ENCODE data around the gene SLC9A9. TPM values are rescaled to one million over a fixed set of nuclear protein-coding genes. Genes with fewer than 3 reads are reported as not detected.

Gene SLC9A9
- total and polyA plus RNA-seq, 12 donors = 1.3 to 8.4 (median 3.0) TPM

DNA sequence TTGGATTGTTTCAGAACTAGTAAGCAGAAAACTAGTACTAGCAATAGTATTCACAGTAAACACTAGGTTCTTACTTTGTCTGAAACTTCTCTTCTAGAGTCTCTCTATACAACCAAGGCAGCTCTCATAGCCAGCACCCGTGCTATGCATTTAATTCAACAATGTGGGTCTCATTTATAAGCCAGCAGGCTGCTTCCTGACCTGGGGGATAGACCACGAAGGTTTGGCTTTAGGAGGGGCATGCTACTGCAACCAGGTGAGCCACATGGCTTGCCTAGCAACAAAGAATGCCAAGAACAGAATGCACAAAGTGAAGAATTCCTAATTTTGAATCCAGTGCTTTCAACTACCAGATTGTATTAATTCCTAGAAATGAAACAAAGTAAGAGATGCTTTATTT, 514.9 kb downstream of the SLC9A9 start:
- 59 to 72% methylated on average over 2 of the region's 2 CpGs for WGBS, 2 donors
- TF ChIP-seq, protein P1, sequence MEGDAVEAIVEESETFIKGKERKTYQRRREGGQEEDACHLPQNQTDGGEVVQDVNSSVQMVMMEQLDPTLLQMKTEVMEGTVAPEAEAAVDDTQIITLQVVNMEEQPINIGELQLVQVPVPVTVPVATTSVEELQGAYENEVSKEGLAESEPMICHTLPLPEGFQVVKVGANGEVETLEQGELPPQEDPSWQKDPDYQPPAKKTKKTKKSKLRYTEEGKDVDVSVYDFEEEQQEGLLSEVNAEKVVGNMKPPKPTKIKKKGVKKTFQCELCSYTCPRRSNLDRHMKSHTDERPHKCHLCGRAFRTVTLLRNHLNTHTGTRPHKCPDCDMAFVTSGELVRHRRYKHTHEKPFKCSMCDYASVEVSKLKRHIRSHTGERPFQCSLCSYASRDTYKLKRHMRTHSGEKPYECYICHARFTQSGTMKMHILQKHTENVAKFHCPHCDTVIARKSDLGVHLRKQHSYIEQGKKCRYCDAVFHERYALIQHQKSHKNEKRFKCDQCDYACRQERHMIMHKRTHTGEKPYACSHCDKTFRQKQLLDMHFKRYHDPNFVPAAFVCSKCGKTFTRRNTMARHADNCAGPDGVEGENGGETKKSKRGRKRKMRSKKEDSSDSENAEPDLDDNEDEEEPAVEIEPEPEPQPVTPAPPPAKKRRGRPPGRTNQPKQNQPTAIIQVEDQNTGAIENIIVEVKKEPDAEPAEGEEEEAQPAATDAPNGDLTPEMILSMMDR (IDR thresholded peaks at IDR 0.05) = no peak
- no peak overlapping the region for H3K27ac ChIP-seq
- intact Hi-C loops (cut with DNase I) = loop anchor here in 1 of 10 donors (10.0 kb wide), 1 partner anchor 199 kb away; no protein-coding TSS in a partner anchor
- no peak for ATAC-seq
- DNase-seq = no peak
- H3K4me3 ChIP-seq = no peak overlapping the region
- no peaks in the 10 kb centered on the region for H3K27me3 ChIP-seq
- H3K9me3 ChIP-seq = peaks cover 0 to 11% (median 0%) of the 10 kb centered on the region in 11 donors
- H3K36me3 ChIP-seq = no peaks in the 10 kb centered on the region
- peaks cover 0 to 36% (median 19%) of the 10 kb centered on the region in 9 donors for H3K4me1 ChIP-seq

DNA sequence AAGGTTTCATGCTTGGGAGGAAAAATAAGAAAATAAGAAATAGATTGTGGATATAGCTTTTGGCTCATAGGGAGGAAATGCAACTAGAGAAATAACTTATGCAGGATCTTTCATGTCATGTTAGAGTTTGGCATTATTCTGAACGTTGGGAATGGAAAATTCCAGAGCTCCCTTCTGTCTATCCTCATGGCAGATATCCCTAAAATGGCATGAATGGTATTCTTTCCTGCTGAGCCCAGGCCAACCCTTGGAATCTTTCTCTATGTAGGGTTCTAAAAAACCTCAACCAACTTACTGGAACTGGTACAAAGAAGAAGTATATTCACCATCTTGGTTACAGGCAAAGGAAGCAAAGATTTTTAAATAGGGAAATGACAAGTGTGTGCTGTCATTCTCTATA, 516.2 kb downstream of the SLC9A9 start:
- TF ChIP-seq, protein P1 (IDR thresholded peaks at IDR 0.05) = no peak
- Histone ChIP-seq H3K4me1 (peaks cover 0 to 37% (median 23%) of the 10 kb centered on the region in 9 donors), H3K27ac (no peak overlapping the region), H3K4me3 (no peak overlapping the region), H3K27me3 (no peaks in the 10 kb centered on the region), H3K36me3 (no peaks in the 10 kb centered on the region), H3K9me3 (peaks cover 0 to 11% (median 0%) of the 10 kb centered on the region in 11 donors)
- WGBS, 2 donors = 12 to 16% methylated on average over 1 of the region's 1 CpG
- intact Hi-C loops (cut with DNase I) = loop anchor here in 1 of 10 donors (10.0 kb wide), 1 partner anchor 197 kb away; no protein-coding TSS in a partner anchor
- DNase-seq (no peak), ATAC-seq (no peak)

DNA sequence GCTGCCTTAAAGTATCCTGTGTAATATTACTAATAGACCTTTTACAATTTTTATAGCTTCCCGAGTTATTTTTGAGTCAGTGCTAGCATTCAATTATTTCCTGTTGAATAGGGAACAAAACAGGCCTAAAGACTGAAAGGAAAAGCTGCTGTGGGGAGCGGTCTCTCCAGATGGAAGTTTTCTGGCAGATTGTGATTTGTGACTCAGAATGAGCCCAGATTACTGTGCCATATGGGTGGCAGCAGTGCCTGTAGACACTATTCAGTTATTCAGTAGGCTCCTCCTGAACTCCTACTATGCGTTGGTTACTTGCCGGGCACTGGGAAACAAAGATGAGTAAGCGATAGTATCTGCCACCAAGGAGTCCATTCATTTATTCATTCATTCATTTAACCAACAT, 516.9 kb downstream of the SLC9A9 start:
- 63 to 65% methylated on average over 5 of the region's 5 CpGs for WGBS, 2 donors
- no peaks in the 10 kb centered on the region for H3K36me3 ChIP-seq
- peaks cover 0 to 42% (median 23%) of the 10 kb centered on the region in 9 donors for H3K4me1 ChIP-seq
- TF ChIP-seq, protein P1 (IDR thresholded peaks at IDR 0.05) = no peak
- intact Hi-C loops (cut with DNase I) = loop anchor here in 1 of 10 donors (10.0 kb wide), 1 partner anchor 197 kb away; no protein-coding TSS in a partner anchor
- H3K4me3 ChIP-seq = no peak overlapping the region
- DNase-seq (no peak), ATAC-seq (peak in 2 of 8 donors; percentile 43 to 48)
- peaks cover 0 to 11% (median 0%) of the 10 kb centered on the region in 11 donors for H3K9me3 ChIP-seq
- H3K27ac ChIP-seq = no peak overlapping the region
- no peaks in the 10 kb centered on the region for H3K27me3 ChIP-seq

DNA sequence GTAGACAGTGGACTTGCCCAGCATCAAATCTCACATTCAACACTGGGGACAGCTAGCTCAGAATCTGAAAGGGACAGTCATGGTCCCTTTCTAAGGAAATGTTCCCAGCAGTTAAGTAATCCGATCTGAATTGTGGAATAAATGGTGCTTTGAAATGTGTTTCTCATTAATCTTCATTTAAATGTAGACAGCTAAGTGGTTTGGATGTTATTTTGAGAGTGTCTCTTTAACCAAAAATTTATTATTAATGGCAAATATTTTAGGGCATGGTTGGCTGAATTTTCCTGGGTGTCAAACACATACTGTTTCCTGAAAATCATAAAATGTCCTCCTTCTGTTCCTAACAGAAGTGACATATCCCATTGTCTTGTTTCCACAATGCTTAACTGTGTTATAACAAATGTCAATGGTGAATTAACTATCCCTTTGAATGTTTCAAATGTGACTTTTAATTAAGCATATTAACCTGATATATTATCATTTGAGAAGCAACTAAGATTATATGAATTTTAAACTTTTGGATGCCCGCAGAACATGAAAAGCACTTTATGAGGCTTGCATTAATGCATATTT, 517.9 kb downstream of the SLC9A9 start:
- Histone ChIP-seq H3K27ac (no peak overlapping the region), H3K36me3 (no peaks in the 10 kb centered on the region), H3K4me3 (no peak overlapping the region), H3K4me1 (peaks cover 0 to 51% (median 23%) of the 10 kb centered on the region in 9 donors), H3K9me3 (peaks cover 0 to 6% (median 0%) of the 10 kb centered on the region in 11 donors), H3K27me3 (no peaks in the 10 kb centered on the region)
- DNase-seq = no peak
- intact Hi-C loops (cut with DNase I) = loop anchor here in 1 of 10 donors (10.0 kb wide), 1 partner anchor 196 kb away; no protein-coding TSS in a partner anchor
- TF ChIP-seq, protein P1 (IDR thresholded peaks at IDR 0.05) = no peak
- no peak for ATAC-seq
- 55 to 67% methylated on average over 2 of the region's 2 CpGs for WGBS, 2 donors

Data from heart right ventricle (tissue), 16 donors.